Adipose tissue (tissue), 3 donors: ENCODE measurements around the gene METRN. TPM values are rescaled to one million over a fixed set of nuclear protein-coding genes. Genes with fewer than 3 reads are reported as not detected.
"Not testable (repeated sequence)": the region's sequence is repeated elsewhere in the genome, so short reads cannot be mapped to it uniquely, and the experiment has no call there.

Source experiments
- H3K27ac ChIP-seq: one replicate; pipeline ENCODE4 v1.5.1; 2013; ENCODE audit warnings: low read depth, low read length
- WGBS, 3 donors: extraction: QIAGEN DNeasy Blood & Tissue Kit; methylation state at CpG; one replicate each; pipeline ENCODE4 v1.1.7; 2013; 5-methylcytosine and 5-hydroxymethylcytosine counted together
- polyA plus RNA-seq, 3 donors: library from polyadenylated mRNA; stranded (reverse); fragments of 200-250 nt; gene quantifications; one replicate each; pipeline ENCODE4 v1.2.3, GENCODE V29; 2013
- donor health status: healthy with polysubstance abuse.
- donor health status: Bipolar disorder and iron deficiency.
- donor health status: healthy.

The METRN gene
- polyA plus RNA-seq, 3 donors, result 21.3 to 34.1 (median 22.2) TPM

- 11 to 16% (median 12%) methylated on average over 28 to 50 of the region's 50 CpGs for WGBS, 3 donors
- H3K27ac ChIP-seq, result no peak overlapping the region
Observed at GRCh38 chr16:704552-705380, 10.2 kb upstream of the METRN start.

- no peak within 1 kb of the TSS for H3K27ac ChIP-seq
- 1 to 4% (median 1%) methylated on average over 43 to 111 of the region's 115 CpGs for WGBS, 3 donors
Observed at GRCh38 chr16:705431-706188, 9.3 kb upstream of the METRN start, which contains the start of gene FBXL16. Gene FBXL16 (minus strand): TSS chr16:705801. CDS start chr16:697405, 8,396 bp downstream.

DNA sequence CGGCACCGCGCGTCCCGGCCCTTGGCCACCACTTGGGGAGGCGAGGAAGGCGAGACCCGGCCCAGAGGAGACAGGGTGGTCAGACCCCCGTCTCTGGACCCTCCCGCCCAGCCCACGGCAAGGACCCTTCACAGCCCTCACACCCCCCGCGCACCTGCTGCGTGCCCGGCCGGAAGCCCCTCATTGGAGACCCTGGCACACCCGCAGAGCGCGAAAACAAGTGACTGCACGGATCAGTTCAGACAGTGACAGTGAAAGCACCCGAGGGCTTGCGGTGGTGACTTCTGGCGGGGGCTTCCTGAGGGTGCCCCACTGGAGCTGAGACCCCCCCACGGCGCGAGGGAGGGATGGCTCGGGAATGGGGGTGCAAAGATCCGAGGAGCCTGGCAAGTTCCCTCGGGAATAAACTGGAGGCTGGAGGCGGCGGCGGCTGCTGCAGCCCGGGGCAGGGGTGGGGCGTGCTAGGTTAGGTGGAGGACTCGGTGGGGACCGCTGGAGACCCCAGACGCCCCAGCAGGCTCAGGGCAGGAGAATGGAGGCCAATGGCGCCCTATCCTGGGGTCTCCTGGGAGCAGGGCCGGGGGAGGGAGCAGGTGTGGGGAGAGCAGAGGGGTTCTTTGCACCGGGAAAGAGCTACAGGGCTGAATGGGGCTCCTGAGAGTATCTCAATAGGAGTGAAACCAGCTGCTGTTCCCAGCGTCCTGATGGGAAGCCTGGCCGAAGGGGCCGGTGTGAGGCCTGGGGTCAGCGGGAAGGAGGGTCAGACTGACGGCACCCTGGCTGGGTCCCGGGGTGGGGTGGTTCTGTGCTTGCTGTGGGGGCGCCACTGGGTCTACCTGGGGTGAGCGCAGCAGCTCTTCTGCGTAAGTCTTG, 8.5 kb upstream of the METRN start:
- WGBS, 3 donors, result 3 to 5% (median 4%) methylated on average over 39 to 49 of the region's 49 CpGs
- no peak overlapping the region for H3K27ac ChIP-seq

DNA sequence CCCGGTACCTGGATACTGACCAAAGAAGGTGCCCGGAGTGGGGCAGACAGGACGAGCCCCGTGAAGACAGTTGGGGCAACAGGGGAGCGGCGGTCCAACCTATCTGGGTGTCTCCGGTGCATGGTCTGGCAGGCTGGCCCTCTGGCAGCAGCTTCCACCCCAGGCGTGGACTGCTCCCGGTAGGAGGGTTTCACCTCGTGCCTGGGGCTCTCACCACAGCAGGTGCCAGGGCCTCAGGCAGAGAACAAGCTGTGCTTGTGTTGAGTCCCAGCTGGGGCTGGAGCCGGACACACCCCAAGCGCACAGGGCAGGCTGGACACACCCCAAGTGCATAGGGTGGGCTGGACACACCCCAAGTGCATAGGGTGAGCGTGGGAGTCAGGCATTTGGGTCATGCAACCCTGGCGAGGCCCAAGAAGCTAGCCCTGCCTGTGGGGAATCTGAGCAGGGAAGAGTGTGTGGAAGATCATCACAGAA, 7.8 kb upstream of the METRN start:
- WGBS, 3 donors, result 30 to 40% (median 38%) methylated on average over 14 of the region's 14 CpGs
- no peak overlapping the region for H3K27ac ChIP-seq

GRCh38 chr16:708019-708418, 6.9 kb upstream of the METRN start:
- 48 to 51% (median 48%) methylated on average over 3 of the region's 3 CpGs for WGBS, 3 donors
- no peak overlapping the region for H3K27ac ChIP-seq

DNA sequence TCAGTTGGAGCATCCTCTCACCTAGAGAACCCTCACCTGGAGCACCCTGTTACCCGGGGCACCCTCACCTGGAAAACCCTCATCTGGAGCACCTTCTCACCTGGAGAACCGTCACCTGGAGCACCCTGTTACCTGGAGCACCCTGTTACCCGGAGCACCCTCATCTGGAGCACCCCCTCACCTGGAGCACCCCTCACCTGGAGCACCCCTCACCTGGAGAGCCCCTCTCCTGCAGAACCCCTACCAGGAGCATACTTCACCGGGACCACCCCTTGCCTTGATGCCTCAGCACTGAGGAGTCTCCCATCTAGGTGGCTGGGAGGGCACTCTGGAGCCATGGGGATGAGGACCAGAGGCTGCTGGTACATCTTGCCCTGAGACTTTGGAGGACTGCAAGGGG, 6.0 kb upstream of the METRN start:
- no peak overlapping the region for H3K27ac ChIP-seq
- WGBS, 3 donors, result 62 to 79% (median 69%) methylated on average over 4 of the region's 4 CpGs

DNA sequence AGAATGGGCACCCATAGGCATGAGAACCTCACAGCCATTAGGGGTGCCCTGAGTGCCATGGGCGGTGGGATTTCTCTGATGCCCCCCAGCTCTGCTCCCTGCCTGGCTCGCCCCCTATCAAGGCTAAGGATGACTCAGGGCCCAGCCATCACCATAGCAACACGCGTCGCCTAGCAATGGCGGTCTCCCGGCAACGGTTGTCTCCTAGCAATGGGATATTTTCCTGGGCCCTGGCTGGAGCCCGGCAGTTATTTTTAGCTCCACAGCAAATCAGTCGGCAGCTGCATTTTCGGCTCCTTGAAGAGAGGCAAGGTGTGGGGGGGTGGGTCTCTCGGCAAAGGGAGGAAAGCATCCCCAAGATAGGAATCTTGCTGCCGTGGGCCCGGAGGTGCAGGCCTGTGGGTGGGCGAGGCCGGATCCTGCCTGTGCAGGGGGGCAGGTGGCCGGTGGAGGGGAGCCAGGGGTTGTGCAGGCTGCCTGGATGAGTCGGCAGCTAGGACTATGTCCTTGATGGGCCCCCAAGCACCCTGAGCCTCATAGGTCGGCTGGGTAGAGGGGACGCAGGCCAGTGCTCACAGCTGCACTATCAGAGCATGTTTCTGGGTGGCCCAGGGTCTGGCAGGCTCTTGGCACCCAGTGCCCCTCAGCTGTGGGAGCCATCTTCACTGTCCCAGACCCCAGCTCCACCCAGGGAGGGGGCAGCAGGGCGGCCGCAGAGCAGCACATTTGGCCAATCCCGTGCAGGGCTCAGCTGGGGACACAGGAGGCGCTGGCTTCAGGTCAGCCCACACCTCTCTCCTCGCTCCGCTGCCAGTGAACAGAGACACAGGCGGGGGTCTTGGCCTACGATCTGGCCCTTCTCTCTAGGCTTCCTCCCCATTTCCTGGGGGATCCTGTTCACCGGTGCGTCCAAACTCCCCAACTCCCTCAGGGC, 5.1 kb upstream of the METRN start:
- 25 to 28% (median 27%) methylated on average over 30 of the region's 30 CpGs for WGBS, 3 donors
- no peak overlapping the region for H3K27ac ChIP-seq

DNA sequence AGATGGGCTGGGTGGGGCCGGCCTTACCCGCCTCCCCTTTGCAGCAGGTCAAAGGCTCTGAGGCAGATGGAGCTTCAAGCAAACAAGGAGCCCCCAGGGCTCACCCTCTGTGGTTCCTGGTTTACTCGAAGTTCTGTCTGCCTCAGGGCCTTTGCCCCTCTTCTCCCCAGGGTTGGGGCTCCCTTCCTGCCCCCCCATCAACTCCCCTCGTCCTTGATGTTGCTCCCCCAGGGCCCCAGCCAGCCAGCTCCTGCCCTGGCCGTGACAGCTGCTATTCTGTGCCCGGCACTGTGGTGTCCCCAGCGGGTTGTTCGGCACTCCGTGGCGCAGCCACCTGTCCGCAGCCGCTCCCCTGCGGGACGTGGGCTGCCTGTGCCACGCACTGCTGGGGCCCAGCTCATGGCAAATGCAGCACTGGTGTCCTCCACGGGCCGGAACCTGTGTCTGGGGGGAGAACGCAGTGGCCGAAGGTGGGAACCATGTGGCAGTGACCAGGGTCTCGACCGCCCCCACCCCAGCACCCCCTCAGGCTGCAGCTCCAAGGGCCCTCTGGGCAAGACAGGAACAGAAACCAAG, 4.3 kb upstream of the METRN start:
- WGBS, 3 donors, result 62 to 68% (median 67%) methylated on average over 21 of the region's 21 CpGs
- H3K27ac ChIP-seq, result no peak overlapping the region

DNA sequence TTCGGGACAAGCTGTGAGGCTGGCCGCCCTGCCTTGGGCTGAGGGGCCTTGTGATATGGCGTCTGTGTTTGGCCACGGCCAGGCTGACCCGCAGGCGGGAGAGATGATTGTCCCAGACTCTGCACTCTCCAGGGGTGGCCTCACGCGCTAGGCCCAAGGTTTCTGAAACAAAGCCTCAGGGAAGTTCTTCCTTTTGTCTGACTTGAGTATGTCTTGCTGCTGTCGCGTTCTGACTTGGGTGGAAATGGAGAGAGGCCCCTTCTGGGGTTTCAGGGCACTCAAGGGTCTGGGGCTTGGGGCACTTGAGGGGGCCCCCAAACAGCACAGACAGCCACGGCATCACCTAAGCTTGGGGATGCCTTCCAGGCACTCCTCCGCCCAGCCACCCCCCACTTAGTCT, 3.8 kb upstream of the METRN start:
- WGBS, 3 donors, result 56 to 75% (median 74%) methylated on average over 12 of the region's 12 CpGs
- no peak overlapping the region for H3K27ac ChIP-seq

- no peak overlapping the region for H3K27ac ChIP-seq
- 9 to 11% (median 9%) methylated on average over 22 to 25 of the region's 25 CpGs for WGBS, 3 donors
Observed at GRCh38 chr16:711548-712320, 3.2 kb upstream of the METRN start.

- 50 to 56% (median 50%) methylated on average over 13 of the region's 13 CpGs for WGBS, 3 donors
- H3K27ac ChIP-seq, result not testable (repeated sequence)
Observed at GRCh38 chr16:712740-713250, 2.1 kb upstream of the METRN start.

DNA sequence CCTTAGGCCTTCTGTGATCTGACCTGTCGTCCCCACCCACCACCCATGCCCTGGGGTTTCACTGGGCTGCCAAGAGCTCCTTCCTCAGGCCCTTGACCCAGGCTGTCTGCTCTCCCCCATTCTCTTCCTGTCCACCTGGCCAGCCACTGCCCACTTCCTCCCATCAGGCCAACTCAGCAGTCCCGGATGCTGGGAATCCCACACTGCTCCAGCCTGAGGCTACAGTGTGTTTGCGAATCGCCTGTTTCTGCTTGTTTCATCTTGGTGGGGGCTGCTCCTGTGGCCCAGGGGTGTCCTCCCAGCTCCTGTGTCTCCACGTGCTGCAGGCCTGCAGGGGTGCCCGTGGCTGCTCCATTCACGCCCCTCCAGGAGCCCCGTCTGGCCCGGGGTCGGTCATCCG, 839 bp upstream of the METRN start:
- no peak overlapping the region for H3K27ac ChIP-seq
- 63 to 70% (median 63%) methylated on average over 11 of the region's 11 CpGs for WGBS, 3 donors

DNA sequence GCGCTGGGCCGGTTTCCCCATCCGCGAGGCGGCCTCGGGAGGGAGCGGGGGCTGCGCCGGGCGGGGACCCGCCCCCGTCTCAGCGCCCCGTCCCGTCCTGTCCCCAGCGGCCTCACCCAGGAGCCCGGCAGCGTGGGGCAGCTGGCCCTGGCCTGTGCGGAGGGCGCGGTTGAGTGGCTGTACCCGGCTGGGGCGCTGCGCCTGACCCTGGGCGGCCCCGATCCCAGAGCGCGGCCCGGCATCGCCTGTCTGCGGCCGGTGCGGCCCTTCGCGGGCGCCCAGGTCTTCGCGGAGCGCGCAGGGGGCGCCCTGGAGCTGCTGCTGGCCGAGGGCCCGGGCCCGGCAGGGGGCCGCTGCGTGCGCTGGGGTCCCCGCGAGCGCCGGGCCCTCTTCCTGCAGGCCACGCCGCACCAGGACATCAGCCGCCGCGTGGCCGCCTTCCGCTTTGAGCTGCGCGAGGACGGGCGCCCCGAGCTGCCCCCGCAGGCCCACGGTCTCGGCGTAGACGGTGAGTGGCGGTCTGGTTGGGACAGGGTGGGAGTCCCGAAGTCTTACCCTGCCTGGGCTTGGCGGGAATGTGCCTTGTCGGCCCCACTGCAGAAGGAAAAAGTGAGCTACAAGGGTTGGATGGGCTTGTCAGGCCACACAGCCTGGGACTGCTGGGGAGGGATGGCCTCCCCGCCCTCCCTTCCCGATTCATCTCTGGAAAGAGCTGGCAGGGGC, 720 bp downstream of the METRN start:
- whole genome bisulfite sequencing, 3 donors, result 1 to 3% (median 2%) methylated on average over 44 to 74 of the region's 74 CpGs
- H3K27ac ChIP-seq, result no peak overlapping the region

DNA sequence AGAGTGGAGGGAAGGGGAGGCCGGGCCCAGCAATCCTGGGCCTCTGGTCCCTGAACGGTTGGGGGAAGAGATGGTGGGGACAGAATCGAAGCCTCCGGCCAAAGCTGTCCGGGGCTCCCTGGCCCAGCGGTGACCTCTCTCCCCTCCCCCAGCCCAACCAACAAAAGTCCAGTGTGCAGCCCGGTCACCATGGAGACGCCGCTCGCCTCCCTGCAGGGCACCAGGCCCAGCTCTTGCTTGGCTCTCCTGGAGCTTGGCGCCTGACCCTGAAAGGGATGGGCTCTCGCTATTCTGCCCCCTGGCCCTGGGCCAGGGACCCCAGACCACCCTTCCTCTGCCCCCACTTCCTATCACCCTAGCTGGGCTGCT, 1.3 kb downstream of the METRN start:
- no peak overlapping the region for H3K27ac ChIP-seq
- WGBS, 3 donors, result 16 to 34% (median 27%) methylated on average over 10 to 12 of the region's 12 CpGs

- H3K27ac ChIP-seq, result no peak overlapping the region
- WGBS, 3 donors, result 83 to 93% (median 86%) methylated on average over 24 to 29 of the region's 29 CpGs
Observed at GRCh38 chr16:716768-717325, 1.9 kb downstream of the METRN start.
